Measurements from ENCODE around the gene HAS3.
"Not testable (repeated sequence)": the region's sequence is repeated elsewhere in the genome, so short reads cannot be mapped to it uniquely, and the experiment has no call there.

The HAS3 gene

GRCh38 chr16:69149621-69150020 is 44.2 kb downstream of the HAS3 start:
- DNase-seq (ENCODE audit: low read depth), result not testable (repeated sequence)

- DNase-seq (ENCODE audit: low read depth), result no peak
Observed at GRCh38 chr16:69150146-69150865, 44.9 kb downstream of the HAS3 start.

GRCh38 chr16:69157196-69157595 is 51.7 kb downstream of the HAS3 start:
- no peak for DNase-seq (ENCODE audit: low read depth)

- DNase-seq (ENCODE audit: low read depth), result no peak
Observed at GRCh38 chr16:69160192-69160591, 54.7 kb downstream of the HAS3 start.

- no peak for DNase-seq (ENCODE audit: low read depth)
Observed at GRCh38 chr16:69165584-69165983, 60.1 kb downstream of the HAS3 start.

GRCh38 chr16:69166221-69166833 is 60.9 kb downstream of the HAS3 start:
- peak; percentile 71 for DNase-seq (ENCODE audit: low read depth)

GRCh38 chr16:69166946-69167930 is 61.8 kb downstream of the HAS3 start:
- DNase-seq (ENCODE audit: low read depth), result no peak
